ENCODE results near the gene CFAP97. TPM values are rescaled to one million over a fixed set of nuclear protein-coding genes. Genes with fewer than 3 reads are reported as not detected.
"Not testable (repeated sequence)": the region's sequence is repeated elsewhere in the genome, so short reads cannot be mapped to it uniquely, and the experiment has no call there.

CFAP97 gene
- total RNA-seq, 6 experiments from 2014 or later = 35.0 to 44.0 (median 41.0) TPM

GRCh38 chr4:185205697-185206342 lies 2.0 kb upstream of the CFAP97 start:
- peaks cover 1% of the 10 kb centered on the region; the same call in 1 of the 2 replicates for H3K36me3 Mint-ChIP-seq (ENCODE audit: low read depth)
- H3K27ac Mint-ChIP-seq = no peak overlapping the region
- H3K27me3 Mint-ChIP-seq (ENCODE audit: insufficient read depth) = peaks cover 3% of the 10 kb centered on the region
- H3K4me3 Mint-ChIP-seq = no peak overlapping the region
- DNase-seq = no peak
- H3K9me3 Mint-ChIP-seq = no peaks in the 10 kb centered on the region
- no peak for TF ChIP-seq CTCF (IDR thresholded peaks at IDR 0.05)
- peaks cover 39% of the 10 kb centered on the region for H3K4me1 Mint-ChIP-seq (ENCODE audit: low read depth)

- peak overlapping the region; percentile 90 for H3K4me3 Mint-ChIP-seq
- peaks cover 38% of the 10 kb centered on the region for H3K4me1 Mint-ChIP-seq (ENCODE audit: low read depth)
- peak overlapping the region; percentile 88; the same call in 1 of the 2 replicates for H3K27ac Mint-ChIP-seq
- H3K36me3 Mint-ChIP-seq (ENCODE audit: low read depth); H3K9me3 Mint-ChIP-seq; DNase-seq; H3K27me3 Mint-ChIP-seq (ENCODE audit: insufficient read depth): not testable (repeated sequence)
Measured at GRCh38 chr4:185205073-185205472, 1.3 kb upstream of the CFAP97 start.

GRCh38 chr4:185204238-185204910 lies 574 bp upstream of the CFAP97 start:
- H3K9me3 Mint-ChIP-seq = no peaks in the 10 kb centered on the region
- peak overlapping the region; percentile 88 for H3K27ac Mint-ChIP-seq
- peaks cover 10% of the 10 kb centered on the region for H3K36me3 Mint-ChIP-seq (ENCODE audit: low read depth)
- H3K27me3 Mint-ChIP-seq (ENCODE audit: insufficient read depth) = no peaks in the 10 kb centered on the region; the same call in 1 of the 2 replicates
- no peak for DNase-seq
- TF ChIP-seq CTCF (IDR thresholded peaks at IDR 0.05) = no peak
- peaks cover 41% of the 10 kb centered on the region for H3K4me1 Mint-ChIP-seq (ENCODE audit: low read depth)
- peak overlapping the region; percentile 90 for H3K4me3 Mint-ChIP-seq

- Mint-ChIP-seq H3K27ac (peak overlapping the region; percentile 98), H3K9me3 (no peaks in the 10 kb centered on the region), H3K27me3 (ENCODE audit: insufficient read depth) (no peaks in the 10 kb centered on the region; the same call in 1 of the 2 replicates), H3K4me3 (peak overlapping the region; percentile 95), H3K4me1 (ENCODE audit: low read depth) (peaks cover 34% of the 10 kb centered on the region), H3K36me3 (ENCODE audit: low read depth) (peaks cover 10% of the 10 kb centered on the region)
- no peak for DNase-seq
- TF ChIP-seq CTCF (IDR thresholded peaks at IDR 0.05) = no peak
Measured at GRCh38 chr4:185202984-185203485, 765 bp downstream of the CFAP97 start.

GRCh38 chr4:185201977-185202962 lies 1.5 kb downstream of the CFAP97 start:
- peak; percentile 35 for DNase-seq
- Mint-ChIP-seq H3K27me3 (ENCODE audit: insufficient read depth) (no peaks in the 10 kb centered on the region; the same call in 1 of the 2 replicates), H3K4me3 (peak overlapping the region; percentile 95), H3K4me1 (ENCODE audit: low read depth) (peaks cover 34% of the 10 kb centered on the region), H3K36me3 (ENCODE audit: low read depth) (peaks cover 10% of the 10 kb centered on the region), H3K9me3 (no peaks in the 10 kb centered on the region), H3K27ac (peak overlapping the region; percentile 98)
- TF ChIP-seq CTCF (IDR thresholded peaks at IDR 0.05) = no peak

- peaks cover 33% of the 10 kb centered on the region for H3K4me1 Mint-ChIP-seq (ENCODE audit: low read depth)
- H3K4me3 Mint-ChIP-seq; DNase-seq; H3K9me3 Mint-ChIP-seq; H3K27me3 Mint-ChIP-seq (ENCODE audit: insufficient read depth); H3K27ac Mint-ChIP-seq; H3K36me3 Mint-ChIP-seq (ENCODE audit: low read depth): not testable (repeated sequence)
Measured at GRCh38 chr4:185198189-185198588, 5.6 kb downstream of the CFAP97 start.

All from HFFc6 (cell line).